Mammary epithelial cell (primary cell): ENCODE data around the gene TMEM207.

Source experiments
- CTCF ChIP-seq, 2 donors: IDR thresholded peaks in 1 of 2; conservative IDR thresholded peaks in 1 of 2; 2 replicates each; pipeline ENCODE4 v1.5.1; 2011 to 2012; ENCODE audit warnings: inconsistent platforms in 2 of 2, low read length in 2 of 2, mild to moderate bottlenecking in 2 of 2, control low read depth in 1 of 2, low read depth in 1 of 2; ENCODE audit not compliant: insufficient read depth in 1 of 2; ENCODE audit errors: extremely low read depth in 1 of 2
- EZH2 ChIP-seq: IDR thresholded peaks from 2 replicates; pipeline ENCODE4 v1.6.1; 2012; ENCODE audit warnings: low read length, inconsistent platforms, borderline replicate concordance

GRCh38 chr3:190491533-190492054 lies 41.9 kb upstream of the TMEM207 start:
- TF ChIP-seq CTCF (conservative IDR thresholded peaks at IDR 0.05 in 1 of 2, IDR thresholded peaks at IDR 0.05 in 1 of 2; ENCODE audit: extremely low read depth in 1 of 2, insufficient read depth in 1 of 2, low read depth in 1 of 2, low read length in 2 of 2) = no peak
- no peak for TF ChIP-seq EZH2
